Measurements from ENCODE around the gene ZNF586.

DNA sequence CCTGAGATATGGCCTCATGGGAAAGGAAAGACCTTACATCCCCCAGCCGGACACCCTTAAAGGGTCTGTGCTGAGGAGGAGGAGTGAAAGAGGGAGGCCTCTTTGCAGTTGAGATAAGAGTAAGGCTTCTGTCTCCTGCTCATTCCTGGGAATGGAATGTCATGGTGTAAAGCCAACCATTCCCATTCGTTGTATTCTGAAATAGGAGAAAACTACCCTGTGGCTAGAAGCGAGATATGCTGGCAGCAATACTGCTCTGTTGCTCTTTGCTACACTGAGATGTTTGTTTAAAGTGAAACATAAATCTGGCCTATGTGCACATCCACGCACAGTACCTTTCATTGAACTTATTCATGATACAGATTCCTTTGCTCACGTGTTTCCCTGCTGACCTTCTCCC lies 59.8 kb downstream of the ZNF586 start:
- TF ChIP-seq, protein P1, sequence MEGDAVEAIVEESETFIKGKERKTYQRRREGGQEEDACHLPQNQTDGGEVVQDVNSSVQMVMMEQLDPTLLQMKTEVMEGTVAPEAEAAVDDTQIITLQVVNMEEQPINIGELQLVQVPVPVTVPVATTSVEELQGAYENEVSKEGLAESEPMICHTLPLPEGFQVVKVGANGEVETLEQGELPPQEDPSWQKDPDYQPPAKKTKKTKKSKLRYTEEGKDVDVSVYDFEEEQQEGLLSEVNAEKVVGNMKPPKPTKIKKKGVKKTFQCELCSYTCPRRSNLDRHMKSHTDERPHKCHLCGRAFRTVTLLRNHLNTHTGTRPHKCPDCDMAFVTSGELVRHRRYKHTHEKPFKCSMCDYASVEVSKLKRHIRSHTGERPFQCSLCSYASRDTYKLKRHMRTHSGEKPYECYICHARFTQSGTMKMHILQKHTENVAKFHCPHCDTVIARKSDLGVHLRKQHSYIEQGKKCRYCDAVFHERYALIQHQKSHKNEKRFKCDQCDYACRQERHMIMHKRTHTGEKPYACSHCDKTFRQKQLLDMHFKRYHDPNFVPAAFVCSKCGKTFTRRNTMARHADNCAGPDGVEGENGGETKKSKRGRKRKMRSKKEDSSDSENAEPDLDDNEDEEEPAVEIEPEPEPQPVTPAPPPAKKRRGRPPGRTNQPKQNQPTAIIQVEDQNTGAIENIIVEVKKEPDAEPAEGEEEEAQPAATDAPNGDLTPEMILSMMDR (IDR thresholded peaks at IDR 0.05): no peak
- TF ChIP-seq POLR2A (IDR thresholded peaks at IDR 0.05): no peak
